Activated gamma-delta T cell (primary cell): ENCODE measurements around the gene RAD51B.

Experiments
- DNase-seq: peaks from one replicate; lab custom pipeline; 2025; lab: John Stamatoyannopoulos, UW

The RAD51B gene

GRCh38 chr14:68331991-68332390 is 512.4 kb downstream of the RAD51B start:
- DNase-seq: no peak

GRCh38 chr14:68333262-68333661 is 513.7 kb downstream of the RAD51B start:
- DNase-seq: no peak

GRCh38 chr14:68335312-68335711 is 515.7 kb downstream of the RAD51B start:
- no peak for DNase-seq

- DNase-seq: no peak
These were observed 516.6 kb downstream of the RAD51B start for GRCh38 chr14:68336165-68336564.

- DNase-seq: no peak
These were observed 517.7 kb downstream of the RAD51B start for GRCh38 chr14:68337279-68337678.

GRCh38 chr14:68340262-68340661 is 520.7 kb downstream of the RAD51B start:
- no peak for DNase-seq

GRCh38 chr14:68341411-68342212 is 522.0 kb downstream of the RAD51B start:
- DNase-seq: no peak

GRCh38 chr14:68342216-68342763 is 522.7 kb downstream of the RAD51B start:
- no peak for DNase-seq

- no peak for DNase-seq
These were observed 524.0 kb downstream of the RAD51B start for GRCh38 chr14:68343534-68344118.

- no peak for DNase-seq
These were observed 526.2 kb downstream of the RAD51B start for GRCh38 chr14:68345738-68346137.

- DNase-seq: no peak
These were observed 527.2 kb downstream of the RAD51B start for GRCh38 chr14:68346556-68347343.

- no peak for DNase-seq
These were observed 530.5 kb downstream of the RAD51B start for GRCh38 chr14:68349900-68350629.

- no peak for DNase-seq
These were observed 535.8 kb downstream of the RAD51B start for GRCh38 chr14:68355415-68355814.

GRCh38 chr14:68357777-68358176 is 538.2 kb downstream of the RAD51B start:
- no peak for DNase-seq

GRCh38 chr14:68358500-68358899 is 538.9 kb downstream of the RAD51B start:
- DNase-seq: no peak

GRCh38 chr14:68359022-68359836 is 539.6 kb downstream of the RAD51B start:
- DNase-seq: no peak

- no peak for DNase-seq
These were observed 540.4 kb downstream of the RAD51B start for GRCh38 chr14:68359837-68360552.

GRCh38 chr14:68361231-68361630 is 541.7 kb downstream of the RAD51B start:
- no peak for DNase-seq

- DNase-seq: no peak
These were observed 543.3 kb downstream of the RAD51B start for GRCh38 chr14:68362846-68363245.

GRCh38 chr14:68363466-68363842 is 543.9 kb downstream of the RAD51B start:
- DNase-seq: no peak
